ENCODE data around the gene SEC14L5. TPM values are rescaled to one million over a fixed set of nuclear protein-coding genes. Genes with fewer than 3 reads are reported as not detected.

Gene SEC14L5
- total RNA-seq, 1 donor: under 0.01 TPM

- no peak overlapping the region for H2AFZ ChIP-seq (ENCODE audit: low read length)
- no peaks in the 10 kb centered on the region for H3K79me2 ChIP-seq (ENCODE audit: insufficient read depth, low read length)
- no peaks in the 10 kb centered on the region for H3K4me1 ChIP-seq (ENCODE audit: insufficient read depth, low read length)
- TF ChIP-seq CTCF (IDR thresholded peaks at IDR 0.05; ENCODE audit: extremely low read depth, low read depth, low read length): no peak
- no peaks in the 10 kb centered on the region for H4K20me1 ChIP-seq (ENCODE audit: insufficient read depth, low read length)
- H3K4me3 ChIP-seq (ENCODE audit: insufficient read depth, low read length): no peak overlapping the region
- H3K9me3 ChIP-seq (ENCODE audit: low read depth, low read length): no peaks in the 10 kb centered on the region
- no peaks in the 10 kb centered on the region for H3K36me3 ChIP-seq (ENCODE audit: insufficient read depth, low read length)
- no peak overlapping the region for H3K27ac ChIP-seq (ENCODE audit: low read depth, low read length)
- H3K4me2 ChIP-seq (ENCODE audit: insufficient read depth, low read length): no peak overlapping the region
- no peak for DNase-seq (ENCODE audit: insufficient read length, low spot score, missing footprints)
- H3K27me3 ChIP-seq (ENCODE audit: insufficient read depth, low read length): peaks cover 4% of the 10 kb centered on the region
These were observed 60.7 kb downstream of the SEC14L5 start for GRCh38 chr16:5018793-5019192.

GRCh38 chr16:5019775-5020174, 61.6 kb downstream of the SEC14L5 start:
- DNase-seq (ENCODE audit: insufficient read length, low spot score, missing footprints): no peak
- Histone ChIP-seq H3K4me3 (ENCODE audit: insufficient read depth, low read length) (no peak overlapping the region), H3K27ac (ENCODE audit: low read depth, low read length) (no peak overlapping the region), H3K4me1 (ENCODE audit: insufficient read depth, low read length) (no peaks in the 10 kb centered on the region), H3K79me2 (ENCODE audit: insufficient read depth, low read length) (no peaks in the 10 kb centered on the region), H4K20me1 (ENCODE audit: insufficient read depth, low read length) (no peaks in the 10 kb centered on the region), H3K9me3 (ENCODE audit: low read depth, low read length) (no peaks in the 10 kb centered on the region), H3K27me3 (ENCODE audit: insufficient read depth, low read length) (peaks cover 4% of the 10 kb centered on the region), H3K36me3 (ENCODE audit: insufficient read depth, low read length) (no peaks in the 10 kb centered on the region), H3K4me2 (ENCODE audit: insufficient read depth, low read length) (no peak overlapping the region), H2AFZ (ENCODE audit: low read length) (no peak overlapping the region)
- no peak for TF ChIP-seq CTCF (IDR thresholded peaks at IDR 0.05; ENCODE audit: extremely low read depth, low read depth, low read length)

- no peak overlapping the region for H2AFZ ChIP-seq (ENCODE audit: low read length)
- H3K27me3 ChIP-seq (ENCODE audit: insufficient read depth, low read length): peaks cover 4% of the 10 kb centered on the region
- TF ChIP-seq CTCF (IDR thresholded peaks at IDR 0.05; ENCODE audit: extremely low read depth, low read depth, low read length): no peak
- no peak overlapping the region for H3K4me2 ChIP-seq (ENCODE audit: insufficient read depth, low read length)
- H3K4me1 ChIP-seq (ENCODE audit: insufficient read depth, low read length): no peaks in the 10 kb centered on the region
- H3K36me3 ChIP-seq (ENCODE audit: insufficient read depth, low read length): no peaks in the 10 kb centered on the region
- H4K20me1 ChIP-seq (ENCODE audit: insufficient read depth, low read length): no peaks in the 10 kb centered on the region
- no peak overlapping the region for H3K4me3 ChIP-seq (ENCODE audit: insufficient read depth, low read length)
- H3K9me3 ChIP-seq (ENCODE audit: low read depth, low read length): no peaks in the 10 kb centered on the region
- H3K79me2 ChIP-seq (ENCODE audit: insufficient read depth, low read length): no peaks in the 10 kb centered on the region
- peak; percentile 27 for DNase-seq (ENCODE audit: insufficient read length, low spot score, missing footprints)
- H3K27ac ChIP-seq (ENCODE audit: low read depth, low read length): no peak overlapping the region
These were observed 62.4 kb downstream of the SEC14L5 start for GRCh38 chr16:5020551-5020950.

GRCh38 chr16:5022521-5022920, 64.4 kb downstream of the SEC14L5 start:
- Histone ChIP-seq H3K4me2 (ENCODE audit: insufficient read depth, low read length) (no peak overlapping the region), H3K4me1 (ENCODE audit: insufficient read depth, low read length) (no peaks in the 10 kb centered on the region), H3K36me3 (ENCODE audit: insufficient read depth, low read length) (no peaks in the 10 kb centered on the region), H3K27ac (ENCODE audit: low read depth, low read length) (no peak overlapping the region), H3K27me3 (ENCODE audit: insufficient read depth, low read length) (peaks cover 4% of the 10 kb centered on the region), H4K20me1 (ENCODE audit: insufficient read depth, low read length) (no peaks in the 10 kb centered on the region), H3K79me2 (ENCODE audit: insufficient read depth, low read length) (no peaks in the 10 kb centered on the region), H3K9me3 (ENCODE audit: low read depth, low read length) (no peaks in the 10 kb centered on the region), H3K4me3 (ENCODE audit: insufficient read depth, low read length) (no peak overlapping the region), H2AFZ (ENCODE audit: low read length) (no peak overlapping the region)
- DNase-seq (ENCODE audit: insufficient read length, low spot score, missing footprints): no peak
- no peak for TF ChIP-seq CTCF (IDR thresholded peaks at IDR 0.05; ENCODE audit: extremely low read depth, low read depth, low read length)

All from osteoblast (primary cell).